ENCODE measurements around the gene ITGB4. TPM values are rescaled to one million over a fixed set of nuclear protein-coding genes. Genes with fewer than 3 reads are reported as not detected.

The ITGB4 gene
- total RNA-seq, 1 donor from 2014 or later, result 34.7 TPM

DNA sequence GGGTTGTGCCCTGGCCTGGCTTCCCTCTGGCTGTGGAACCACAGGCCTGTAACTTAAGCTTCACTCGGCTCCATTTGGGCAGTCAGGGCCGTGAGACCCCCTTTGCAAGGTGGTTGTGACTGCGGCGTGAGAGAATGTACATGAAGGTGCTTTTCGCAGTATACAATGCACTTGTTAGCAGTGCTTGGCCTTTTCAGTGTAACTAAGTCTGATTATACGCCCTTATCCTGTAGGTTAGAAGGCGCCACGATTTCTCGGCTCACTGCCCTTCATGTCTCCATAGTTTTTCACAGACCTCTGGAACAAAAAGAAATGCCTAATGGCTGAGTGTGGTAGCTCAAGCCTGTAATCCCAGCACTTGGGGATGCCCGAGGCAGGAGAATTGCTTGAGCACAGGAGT, 40.8 kb upstream of the ITGB4 start:
- Histone ChIP-seq H3K27ac (peak overlapping the region; percentile 59), H3K36me3 (peaks cover 64% of the 10 kb centered on the region), H3K9me3 (no peaks in the 10 kb centered on the region), H3K27me3 (ENCODE audit: low read depth) (no peaks in the 10 kb centered on the region), H3K4me3 (no peak overlapping the region), H3K4me1 (peaks cover 34% of the 10 kb centered on the region)
- TF ChIP-seq, protein P1, sequence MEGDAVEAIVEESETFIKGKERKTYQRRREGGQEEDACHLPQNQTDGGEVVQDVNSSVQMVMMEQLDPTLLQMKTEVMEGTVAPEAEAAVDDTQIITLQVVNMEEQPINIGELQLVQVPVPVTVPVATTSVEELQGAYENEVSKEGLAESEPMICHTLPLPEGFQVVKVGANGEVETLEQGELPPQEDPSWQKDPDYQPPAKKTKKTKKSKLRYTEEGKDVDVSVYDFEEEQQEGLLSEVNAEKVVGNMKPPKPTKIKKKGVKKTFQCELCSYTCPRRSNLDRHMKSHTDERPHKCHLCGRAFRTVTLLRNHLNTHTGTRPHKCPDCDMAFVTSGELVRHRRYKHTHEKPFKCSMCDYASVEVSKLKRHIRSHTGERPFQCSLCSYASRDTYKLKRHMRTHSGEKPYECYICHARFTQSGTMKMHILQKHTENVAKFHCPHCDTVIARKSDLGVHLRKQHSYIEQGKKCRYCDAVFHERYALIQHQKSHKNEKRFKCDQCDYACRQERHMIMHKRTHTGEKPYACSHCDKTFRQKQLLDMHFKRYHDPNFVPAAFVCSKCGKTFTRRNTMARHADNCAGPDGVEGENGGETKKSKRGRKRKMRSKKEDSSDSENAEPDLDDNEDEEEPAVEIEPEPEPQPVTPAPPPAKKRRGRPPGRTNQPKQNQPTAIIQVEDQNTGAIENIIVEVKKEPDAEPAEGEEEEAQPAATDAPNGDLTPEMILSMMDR (IDR thresholded peaks at IDR 0.05), result no peak
- ATAC-seq (peak in 1 of 2 donors; percentile 11), DNase-seq (no peak)
- intact Hi-C loops (cut with DNase I), result no loop called here

DNA sequence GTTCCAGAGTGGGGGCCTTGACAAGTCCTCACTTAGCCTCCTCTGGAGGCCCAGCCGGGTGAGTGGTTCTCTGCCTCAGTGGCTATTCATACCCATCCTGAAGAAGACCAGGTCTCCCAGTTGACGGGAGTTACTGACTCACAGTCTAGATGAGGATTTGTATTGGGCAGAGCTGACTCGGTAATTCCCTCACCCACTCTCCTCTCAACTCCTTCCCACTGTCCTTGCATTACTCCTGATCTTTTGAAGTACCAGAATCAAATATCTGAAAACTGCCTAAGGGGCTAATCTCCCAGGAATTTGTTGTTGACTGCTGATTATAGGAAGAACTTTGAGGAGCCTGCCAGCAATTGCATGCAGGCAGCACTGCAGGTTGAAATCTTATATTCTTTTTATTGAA, 40.0 kb upstream of the ITGB4 start:
- TF ChIP-seq, protein P1 (IDR thresholded peaks at IDR 0.05), result no peak
- Histone ChIP-seq H3K4me1 (peaks cover 42% of the 10 kb centered on the region), H3K27ac (peak overlapping the region; percentile 59)

DNA sequence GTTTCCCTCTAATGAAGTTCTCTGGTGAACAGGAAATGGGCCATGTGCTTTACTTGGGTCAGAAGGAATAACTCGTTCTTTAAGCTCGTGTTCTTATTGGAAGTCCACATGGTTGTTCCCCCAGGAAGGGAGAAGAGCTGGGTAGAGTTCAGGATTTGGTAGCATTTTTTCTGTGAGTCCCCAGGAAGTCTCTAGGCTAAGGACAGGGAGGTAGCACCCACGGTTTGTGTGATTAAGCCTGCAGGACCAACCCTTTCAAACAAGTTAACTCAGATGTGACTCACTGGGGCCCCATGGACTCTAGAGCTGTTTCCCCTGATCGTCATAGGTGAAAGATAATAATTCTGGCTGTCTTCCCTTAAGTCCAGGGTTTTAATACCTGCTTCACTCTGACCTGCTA, 37.7 kb upstream of the ITGB4 start:
- H3K9me3 ChIP-seq, result no peaks in the 10 kb centered on the region
- no peak overlapping the region for H3K27ac ChIP-seq
- peaks cover 41% of the 10 kb centered on the region for H3K36me3 ChIP-seq
- no peak overlapping the region for H3K4me3 ChIP-seq
- intact Hi-C loops (cut with DNase I), result no loop called here
- H3K4me1 ChIP-seq, result peaks cover 62% of the 10 kb centered on the region
- ATAC-seq (no peak), DNase-seq (no peak)
- TF ChIP-seq, protein P1 (IDR thresholded peaks at IDR 0.05), result no peak
- no peaks in the 10 kb centered on the region for H3K27me3 ChIP-seq (ENCODE audit: low read depth)

More for the DNA sequence above, 40.0 kb upstream of the ITGB4 start:
- DNase-seq (no peak), ATAC-seq (no peak)
- Histone ChIP-seq H3K4me3 (no peak overlapping the region), H3K27me3 (ENCODE audit: low read depth) (no peaks in the 10 kb centered on the region), H3K9me3 (no peaks in the 10 kb centered on the region), H3K36me3 (peaks cover 55% of the 10 kb centered on the region)
- intact Hi-C loops (cut with DNase I), result no loop called here

DNA sequence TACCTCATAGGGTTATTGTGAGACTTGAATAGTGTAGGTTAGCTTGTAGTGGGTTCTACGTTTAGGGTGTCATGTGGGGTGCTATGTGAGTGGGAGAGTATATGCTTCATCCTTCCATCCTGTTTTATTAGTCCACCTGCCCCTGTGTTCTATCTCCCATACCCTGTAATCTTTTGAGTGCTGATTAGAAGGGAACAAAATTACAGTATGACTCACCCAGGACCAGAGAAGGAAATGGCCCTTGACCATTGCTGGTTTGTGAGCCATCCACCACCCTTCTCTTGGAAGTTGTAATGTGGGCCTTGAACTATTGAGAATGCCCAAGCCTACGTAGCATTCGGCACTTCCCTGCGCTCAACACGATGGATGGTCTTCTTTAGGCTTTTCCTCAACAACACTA, 37.0 kb upstream of the ITGB4 start:
- Histone ChIP-seq H3K4me3 (no peak overlapping the region), H3K27me3 (ENCODE audit: low read depth) (no peaks in the 10 kb centered on the region), H3K4me1 (peaks cover 62% of the 10 kb centered on the region), H3K36me3 (peaks cover 34% of the 10 kb centered on the region), H3K27ac (peak overlapping the region; percentile 63), H3K9me3 (no peaks in the 10 kb centered on the region)
- intact Hi-C loops (cut with DNase I), result no loop called here
- TF ChIP-seq, protein P1 (IDR thresholded peaks at IDR 0.05), result no peak
- ATAC-seq (no peak), DNase-seq (no peak)

DNA sequence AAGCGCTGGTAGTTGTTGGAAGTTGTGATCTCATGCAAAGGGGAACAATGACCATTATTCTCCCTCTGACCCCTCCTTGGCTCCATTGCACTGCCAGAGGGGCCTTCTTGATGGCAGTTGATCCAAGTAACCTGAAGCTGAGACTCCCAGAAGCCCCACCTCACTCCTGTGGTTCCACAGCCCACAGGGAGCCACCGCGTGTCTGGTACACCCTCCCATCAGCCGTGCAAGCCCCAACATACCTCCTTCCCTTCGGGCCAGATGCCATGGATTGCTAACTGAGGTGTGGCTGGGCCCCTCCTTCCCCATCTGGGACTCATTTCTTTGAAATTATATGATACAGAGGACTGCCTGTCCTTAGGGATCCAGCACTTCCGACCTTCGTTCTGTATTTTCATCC, 36.3 kb upstream of the ITGB4 start:
- peaks cover 30% of the 10 kb centered on the region for H3K36me3 ChIP-seq
- no peaks in the 10 kb centered on the region for H3K9me3 ChIP-seq
- intact Hi-C loops (cut with DNase I), result no loop called here
- H3K4me3 ChIP-seq, result no peak overlapping the region
- TF ChIP-seq, protein P1 (IDR thresholded peaks at IDR 0.05), result no peak
- ATAC-seq, result peak; percentile 72 to 83
- peak; percentile 61 for DNase-seq
- H3K4me1 ChIP-seq, result peaks cover 65% of the 10 kb centered on the region
- H3K27ac ChIP-seq, result peak overlapping the region; percentile 63
- H3K27me3 ChIP-seq (ENCODE audit: low read depth), result no peaks in the 10 kb centered on the region

DNA sequence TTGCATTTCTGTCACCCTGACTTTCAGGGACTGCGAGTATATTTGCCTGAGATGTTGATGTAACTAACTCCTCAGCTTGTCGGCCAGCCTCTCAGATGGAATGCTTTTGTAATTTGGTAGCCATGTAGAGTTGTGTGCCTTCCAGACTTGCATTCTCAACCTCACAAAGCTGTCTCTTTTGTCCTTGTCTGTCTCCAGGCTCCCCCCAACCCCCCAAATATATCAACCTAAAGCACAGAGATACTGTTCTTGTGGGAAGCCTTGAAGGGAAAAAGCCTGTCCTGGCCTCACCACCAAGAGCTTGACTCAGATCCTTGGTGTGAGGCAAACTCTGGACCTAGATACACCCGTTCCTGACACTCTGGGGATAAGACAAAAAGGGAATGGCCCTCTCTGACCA, 35.8 kb upstream of the ITGB4 start:
- Histone ChIP-seq H3K9me3 (no peaks in the 10 kb centered on the region), H3K4me3 (no peak overlapping the region), H3K4me1 (peaks cover 68% of the 10 kb centered on the region), H3K27me3 (ENCODE audit: low read depth) (no peaks in the 10 kb centered on the region), H3K27ac (peak overlapping the region; percentile 63), H3K36me3 (peaks cover 30% of the 10 kb centered on the region)
- ATAC-seq (peak in 1 of 2 donors; percentile 43), DNase-seq (no peak)
- TF ChIP-seq, protein P1 (IDR thresholded peaks at IDR 0.05), result no peak
- intact Hi-C loops (cut with DNase I), result no loop called here
